C4-2B (cell line): ENCODE results near the gene ELFN1.

ENCODE experiments used
- H3K27ac ChIP-seq: fragments of 450-650 bp; 2 replicates; pipeline ENCODE4 v1.5.1; 2017
- ZFX ChIP-seq: fragments of 450-650 bp; IDR thresholded peaks from 2 replicates; pipeline ENCODE4 v1.6.1; 2017
- TF ChIP-seq, protein P1 (sequence below): fragments of 450-650 bp; conservative IDR thresholded peaks from 2 replicates; pipeline ENCODE4 v1.5.1; 2017; ENCODE audit warnings: mild to moderate bottlenecking

The ELFN1 gene

DNA sequence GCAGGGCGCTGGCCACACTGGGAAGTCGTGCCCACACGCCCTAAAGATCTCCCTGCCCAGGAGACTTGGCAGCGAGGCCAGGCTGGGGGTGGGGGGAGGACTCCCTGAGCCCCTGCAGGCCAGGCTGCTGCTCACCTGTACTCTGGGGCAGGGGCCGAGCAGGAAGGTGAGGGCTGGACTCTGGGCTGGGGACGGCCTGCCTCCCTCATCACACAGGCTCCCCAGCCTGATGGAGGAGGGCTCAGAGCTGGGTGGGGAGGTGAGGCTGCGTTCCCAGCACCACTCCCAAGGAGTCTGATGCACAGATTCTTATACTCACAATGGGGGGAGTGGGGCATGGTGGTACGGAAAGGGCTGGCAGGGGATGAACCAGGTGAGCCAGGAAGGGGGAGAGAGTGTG lies 71.2 kb downstream of the ELFN1 start:
- no peak for TF ChIP-seq ZFX
- TF ChIP-seq, protein P1, sequence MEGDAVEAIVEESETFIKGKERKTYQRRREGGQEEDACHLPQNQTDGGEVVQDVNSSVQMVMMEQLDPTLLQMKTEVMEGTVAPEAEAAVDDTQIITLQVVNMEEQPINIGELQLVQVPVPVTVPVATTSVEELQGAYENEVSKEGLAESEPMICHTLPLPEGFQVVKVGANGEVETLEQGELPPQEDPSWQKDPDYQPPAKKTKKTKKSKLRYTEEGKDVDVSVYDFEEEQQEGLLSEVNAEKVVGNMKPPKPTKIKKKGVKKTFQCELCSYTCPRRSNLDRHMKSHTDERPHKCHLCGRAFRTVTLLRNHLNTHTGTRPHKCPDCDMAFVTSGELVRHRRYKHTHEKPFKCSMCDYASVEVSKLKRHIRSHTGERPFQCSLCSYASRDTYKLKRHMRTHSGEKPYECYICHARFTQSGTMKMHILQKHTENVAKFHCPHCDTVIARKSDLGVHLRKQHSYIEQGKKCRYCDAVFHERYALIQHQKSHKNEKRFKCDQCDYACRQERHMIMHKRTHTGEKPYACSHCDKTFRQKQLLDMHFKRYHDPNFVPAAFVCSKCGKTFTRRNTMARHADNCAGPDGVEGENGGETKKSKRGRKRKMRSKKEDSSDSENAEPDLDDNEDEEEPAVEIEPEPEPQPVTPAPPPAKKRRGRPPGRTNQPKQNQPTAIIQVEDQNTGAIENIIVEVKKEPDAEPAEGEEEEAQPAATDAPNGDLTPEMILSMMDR: no peak
- peak overlapping the region; percentile 70 for H3K27ac ChIP-seq

DNA sequence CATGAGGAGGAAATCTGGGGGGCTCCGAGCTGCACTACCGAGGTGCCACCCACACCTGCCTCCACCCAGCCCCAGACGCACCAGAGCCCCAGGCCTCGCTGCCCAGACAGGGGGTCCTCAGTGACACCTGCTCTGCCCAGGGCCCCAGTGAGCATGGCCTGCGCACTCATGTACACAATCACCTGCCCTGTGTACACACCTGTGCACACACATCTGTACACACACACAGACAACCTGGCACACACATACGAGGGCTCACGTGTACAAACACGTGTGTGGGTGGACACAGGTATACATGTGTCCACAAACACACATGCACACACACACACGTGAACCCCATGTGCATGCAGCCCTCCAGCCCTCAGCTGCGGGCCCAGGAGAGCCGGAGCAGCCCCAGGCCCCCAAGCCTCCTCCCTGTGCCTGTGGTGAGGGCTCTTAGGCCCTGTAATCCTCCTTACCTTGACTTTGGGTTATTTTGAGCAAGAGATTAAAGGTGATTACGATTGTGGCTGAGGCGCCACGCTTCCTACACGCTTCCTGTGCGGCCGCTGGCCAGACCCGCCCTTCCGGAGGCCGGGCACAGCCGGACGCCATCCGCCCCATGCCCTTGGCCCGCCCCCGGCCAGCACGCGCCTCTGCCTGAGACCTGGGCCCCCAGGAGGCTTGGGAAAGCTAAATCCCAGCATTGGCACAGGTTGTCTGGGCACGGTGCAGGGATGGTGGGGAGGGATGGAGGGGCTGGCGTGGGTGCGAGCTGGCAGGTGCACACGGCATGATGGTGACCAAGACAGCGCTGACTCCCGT lies 71.9 kb downstream of the ELFN1 start:
- TF ChIP-seq, protein P1: no peak
- no peak for TF ChIP-seq ZFX
- peak overlapping the region; percentile 70 for H3K27ac ChIP-seq

DNA sequence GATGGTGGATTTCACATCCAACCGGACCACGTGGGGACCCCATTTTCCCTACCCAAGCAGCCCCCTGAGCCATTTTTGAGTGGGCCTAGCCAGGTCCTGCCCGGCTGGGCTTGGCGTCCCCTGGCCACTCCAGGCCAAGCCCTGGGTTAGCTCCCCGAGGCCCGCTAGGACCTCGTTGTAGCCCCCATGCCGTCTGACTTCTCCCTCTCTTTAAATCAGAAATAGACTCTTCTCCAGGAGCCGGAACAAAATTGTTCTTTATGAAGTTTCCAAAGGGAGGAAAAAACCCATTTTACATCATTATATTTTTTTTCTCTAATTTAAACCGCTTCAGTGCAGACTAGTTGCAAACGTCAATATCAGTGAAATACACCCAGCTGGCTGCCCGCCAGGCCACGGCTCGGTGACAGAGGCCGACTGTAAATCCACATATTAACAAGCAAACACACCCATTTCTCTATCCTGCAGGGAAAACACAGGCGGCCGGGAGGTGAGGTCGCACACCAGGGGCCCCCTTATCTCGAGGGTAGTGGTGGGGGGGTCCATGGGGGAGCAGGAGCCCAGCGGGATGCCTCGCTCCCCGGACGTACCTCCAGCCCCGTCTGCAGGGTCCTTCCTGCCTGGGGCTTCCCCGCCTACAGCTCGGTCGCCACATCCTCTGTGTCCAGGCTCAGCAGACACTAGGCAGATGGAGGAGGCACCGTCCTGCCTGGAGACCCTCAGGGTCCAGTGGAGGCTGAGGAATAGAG lies 72.7 kb downstream of the ELFN1 start:
- TF ChIP-seq, protein P1: no peak
- TF ChIP-seq ZFX: no peak
- H3K27ac ChIP-seq: peak overlapping the region; percentile 70

DNA sequence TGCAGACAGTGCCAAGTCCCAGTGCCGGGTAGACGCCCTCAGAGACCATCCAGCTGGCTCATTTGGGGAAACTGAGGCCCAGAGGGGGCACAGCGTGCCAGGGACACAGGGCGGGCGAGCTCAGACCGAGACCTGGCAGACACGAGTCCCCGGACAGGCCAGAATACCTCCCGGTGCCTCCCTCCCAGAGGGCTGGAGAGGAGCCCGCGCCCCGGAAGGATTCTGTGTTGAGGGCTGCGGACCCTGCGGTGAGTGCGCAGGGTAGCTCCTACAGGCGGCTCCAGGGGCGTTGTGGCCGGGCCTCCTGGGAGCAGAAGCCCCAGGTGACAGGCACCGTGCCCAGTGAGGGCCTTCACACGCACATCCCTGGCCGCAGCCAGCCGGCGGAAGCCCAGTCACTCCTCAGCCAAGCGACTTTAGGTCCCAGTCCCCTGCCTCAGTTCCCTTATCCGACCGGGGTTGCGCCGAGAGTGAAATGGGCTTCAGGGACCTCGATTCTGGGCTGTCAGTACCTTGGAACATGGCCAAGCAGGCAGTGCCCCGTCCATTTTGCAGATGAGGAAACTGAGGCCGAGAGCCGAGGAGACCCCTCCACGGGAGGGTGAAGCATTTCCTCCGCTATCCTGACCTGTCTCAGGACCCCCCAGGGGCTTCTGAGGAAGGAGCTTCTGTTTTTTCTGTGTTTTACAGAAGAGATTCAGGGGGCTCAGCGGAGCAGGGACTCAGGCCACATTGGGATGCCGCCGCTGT lies 73.6 kb downstream of the ELFN1 start:
- no peak overlapping the region for H3K27ac ChIP-seq
- no peak for TF ChIP-seq ZFX
- TF ChIP-seq, protein P1: no peak

DNA sequence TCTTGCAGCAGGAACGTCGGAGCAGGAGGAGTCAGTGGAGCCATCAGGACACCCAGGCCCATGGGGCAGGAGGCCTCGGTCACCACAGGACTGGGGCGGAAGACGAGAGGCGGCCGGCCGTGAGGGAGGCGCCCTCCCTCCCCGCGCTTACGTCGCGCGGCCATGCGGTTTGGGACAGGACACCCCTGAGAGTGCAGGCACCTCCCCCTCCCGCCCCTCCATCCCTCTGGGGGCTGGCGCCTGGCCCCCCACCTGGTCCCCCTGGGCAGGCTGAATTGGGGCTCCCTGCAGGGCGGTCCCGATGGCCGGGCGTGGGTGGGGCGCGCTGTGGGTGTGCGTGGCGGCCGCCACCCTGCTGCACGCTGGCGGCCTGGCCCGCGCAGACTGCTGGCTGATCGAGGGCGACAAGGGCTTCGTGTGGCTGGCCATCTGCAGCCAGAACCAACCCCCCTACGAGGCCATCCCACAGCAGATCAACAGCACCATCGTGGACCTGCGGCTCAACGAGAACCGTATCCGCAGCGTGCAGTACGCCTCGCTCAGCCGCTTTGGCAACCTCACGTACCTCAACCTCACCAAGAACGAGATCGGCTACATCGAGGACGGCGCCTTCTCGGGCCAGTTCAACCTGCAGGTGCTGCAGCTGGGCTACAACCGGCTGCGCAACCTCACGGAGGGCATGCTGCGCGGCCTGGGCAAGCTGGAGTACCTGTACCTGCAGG lies 74.4 kb downstream of the ELFN1 start:
- TF ChIP-seq ZFX: no peak
- TF ChIP-seq, protein P1: no peak
- no peak overlapping the region for H3K27ac ChIP-seq

DNA sequence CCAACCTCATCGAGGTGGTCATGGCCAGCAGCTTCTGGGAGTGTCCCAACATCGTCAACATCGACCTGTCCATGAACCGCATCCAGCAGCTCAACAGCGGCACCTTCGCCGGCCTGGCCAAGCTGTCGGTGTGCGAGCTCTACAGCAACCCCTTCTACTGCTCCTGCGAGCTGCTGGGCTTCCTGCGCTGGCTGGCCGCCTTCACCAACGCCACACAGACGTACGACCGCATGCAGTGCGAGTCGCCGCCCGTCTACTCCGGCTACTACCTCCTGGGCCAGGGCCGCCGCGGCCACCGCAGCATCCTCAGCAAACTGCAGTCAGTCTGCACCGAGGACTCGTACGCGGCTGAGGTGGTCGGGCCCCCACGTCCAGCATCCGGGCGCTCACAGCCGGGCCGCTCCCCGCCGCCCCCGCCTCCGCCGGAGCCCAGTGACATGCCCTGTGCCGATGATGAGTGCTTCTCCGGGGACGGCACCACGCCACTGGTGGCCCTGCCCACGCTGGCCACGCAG lies 75.0 kb downstream of the ELFN1 start:
- H3K27ac ChIP-seq: no peak overlapping the region
- TF ChIP-seq, protein P1: no peak
- TF ChIP-seq ZFX: no peak
